ENCODE measurements around the gene PDP2. TPM values are rescaled to one million over a fixed set of nuclear protein-coding genes. Genes with fewer than 3 reads are reported as not detected.
"Not testable (repeated sequence)": the region's sequence is repeated elsewhere in the genome, so short reads cannot be mapped to it uniquely, and the experiment has no call there.

Gene PDP2
- total RNA-seq, 1 donor, result 5.4 TPM

DNA sequence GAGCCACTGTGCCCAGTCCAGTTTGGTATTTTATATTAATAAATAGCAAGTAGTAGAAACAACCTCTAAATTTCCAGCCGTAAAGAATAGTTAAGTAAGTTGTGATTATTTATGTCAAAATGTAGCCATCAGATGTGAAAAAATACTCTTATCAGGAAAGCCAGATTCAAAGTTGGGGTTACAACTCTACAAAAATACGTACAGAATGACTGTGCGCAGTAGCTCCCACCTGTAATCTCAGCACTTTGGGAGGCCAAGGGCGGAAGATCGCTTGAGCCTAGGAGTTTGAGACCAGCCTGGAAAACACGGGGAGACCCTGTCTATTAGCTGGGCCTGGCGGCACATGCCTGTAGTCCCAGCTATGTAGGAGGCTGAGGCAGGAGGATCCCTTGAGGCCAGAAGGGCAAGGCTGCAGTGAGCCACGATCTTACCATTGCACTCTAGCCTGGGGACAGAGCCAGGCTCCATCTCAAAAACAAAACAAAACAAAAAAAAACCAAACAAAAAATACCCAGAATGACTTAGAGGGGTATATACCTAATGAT is 1.7 kb downstream of the PDP2 start:
- DNase-seq (ENCODE audit: low read depth in 2 of 3, low spot score in 2 of 3), result no peak

DNA sequence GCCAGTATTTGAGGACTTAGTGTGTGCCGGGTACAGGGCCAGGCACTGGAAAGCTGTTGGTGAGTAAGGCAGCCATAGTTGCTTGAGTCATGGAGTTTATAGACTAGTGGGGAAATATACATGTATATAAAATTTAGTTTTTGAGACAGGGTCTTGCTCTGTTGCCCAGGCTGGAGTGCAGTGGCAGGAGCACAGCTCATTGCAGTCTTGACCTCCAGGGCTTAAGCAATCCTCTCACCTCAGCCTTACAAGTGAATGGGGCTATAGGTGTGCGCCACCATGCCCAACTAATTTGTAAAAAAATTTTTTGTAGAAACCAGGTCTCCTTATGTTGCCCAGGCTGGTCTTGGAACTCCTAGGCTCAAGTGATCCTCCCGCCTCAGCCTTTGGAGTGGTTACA is 2.4 kb downstream of the PDP2 start:
- no peak for DNase-seq (ENCODE audit: low read depth in 2 of 3, low spot score in 2 of 3)

GRCh38 chr16:66885491-66885890 is 5.2 kb downstream of the PDP2 start:
- no peak for DNase-seq (ENCODE audit: low read depth in 2 of 3, low spot score in 2 of 3)

GRCh38 chr16:66886321-66886720 is 6.0 kb downstream of the PDP2 start:
- no peak for DNase-seq (ENCODE audit: low read depth in 2 of 3, low spot score in 2 of 3)

DNA sequence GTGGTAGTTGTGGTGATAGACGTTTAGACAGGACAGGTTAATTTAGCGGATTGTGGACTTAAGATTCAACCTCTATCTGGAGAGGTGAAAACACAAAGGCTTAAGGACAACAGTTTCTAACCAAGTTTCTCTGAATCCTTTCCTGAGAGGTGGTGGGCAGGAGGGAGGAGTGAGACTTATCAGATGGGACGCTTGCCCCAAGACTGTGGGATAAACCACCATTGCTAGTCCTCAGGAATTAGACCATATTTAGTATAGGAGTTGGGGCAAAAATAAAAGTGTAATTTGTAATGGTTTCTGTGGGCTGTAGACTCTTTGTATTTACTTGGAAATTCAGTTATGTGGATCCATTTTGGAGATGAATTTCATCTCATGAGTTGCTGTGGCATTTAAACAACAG is 6.6 kb downstream of the PDP2 start:
- no peak for DNase-seq (ENCODE audit: low read depth in 2 of 3, low spot score in 2 of 3)

GRCh38 chr16:66888647-66889615 is 8.6 kb downstream of the PDP2 start:
- DNase-seq (ENCODE audit: low read depth in 2 of 3, low spot score in 2 of 3), result no peak

DNA sequence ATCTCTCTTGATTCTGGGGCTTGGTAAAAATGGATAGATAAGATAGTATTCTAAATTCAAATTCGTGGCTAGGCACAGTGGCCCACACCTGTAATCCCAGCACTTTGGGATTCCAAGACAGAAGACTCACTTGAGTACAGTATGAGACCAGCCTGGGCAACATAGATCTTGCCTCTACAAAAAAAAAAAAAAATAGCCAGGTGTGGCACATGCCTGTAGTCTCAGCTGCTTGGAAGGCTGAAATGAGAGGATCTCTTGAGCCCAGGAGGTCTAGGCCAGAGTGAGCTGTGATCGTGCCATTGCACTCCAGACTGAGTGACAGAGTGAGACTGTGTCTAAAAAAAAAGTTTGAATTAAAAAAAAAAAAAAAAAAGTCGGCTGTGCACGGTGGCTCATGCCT is 9.3 kb downstream of the PDP2 start:
- DNase-seq (ENCODE audit: low read depth in 2 of 3, low spot score in 2 of 3), result no peak

DNA sequence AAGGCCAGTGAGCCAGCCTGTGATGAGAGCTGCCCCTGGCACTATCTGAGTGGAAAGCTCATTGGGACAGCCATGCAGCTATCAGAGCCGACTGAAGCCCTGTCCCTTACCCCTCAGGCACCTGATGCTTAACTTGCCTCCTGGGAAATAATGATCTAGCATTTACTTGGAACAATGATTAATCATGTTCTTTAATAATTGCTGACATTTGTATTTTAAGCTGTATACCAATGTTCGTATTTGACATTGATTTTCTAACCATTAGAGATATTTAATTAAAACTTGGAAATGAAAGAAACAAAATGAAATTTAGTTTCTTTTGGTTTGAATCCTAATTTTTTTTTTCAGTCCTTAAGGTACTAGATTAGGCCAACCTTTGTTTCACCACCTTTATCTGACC is 10.5 kb downstream of the PDP2 start:
- no peak for DNase-seq (ENCODE audit: low read depth in 2 of 3, low spot score in 2 of 3)

GRCh38 chr16:66891360-66891759 is 11.0 kb downstream of the PDP2 start:
- DNase-seq (ENCODE audit: low read depth in 2 of 3, low spot score in 2 of 3), result no peak

GRCh38 chr16:66891797-66892196 is 11.5 kb downstream of the PDP2 start:
- DNase-seq (ENCODE audit: low read depth in 2 of 3, low spot score in 2 of 3), result no peak

- DNase-seq (ENCODE audit: low read depth in 2 of 3, low spot score in 2 of 3), result no peak
Observed at GRCh38 chr16:66894055-66894454, 13.7 kb downstream of the PDP2 start.

GRCh38 chr16:66894948-66895688 is 14.8 kb downstream of the PDP2 start:
- peak in 2 of 3 donors; percentile 72 to 85 for DNase-seq (ENCODE audit: low read depth in 2 of 3, low spot score in 2 of 3)

DNA sequence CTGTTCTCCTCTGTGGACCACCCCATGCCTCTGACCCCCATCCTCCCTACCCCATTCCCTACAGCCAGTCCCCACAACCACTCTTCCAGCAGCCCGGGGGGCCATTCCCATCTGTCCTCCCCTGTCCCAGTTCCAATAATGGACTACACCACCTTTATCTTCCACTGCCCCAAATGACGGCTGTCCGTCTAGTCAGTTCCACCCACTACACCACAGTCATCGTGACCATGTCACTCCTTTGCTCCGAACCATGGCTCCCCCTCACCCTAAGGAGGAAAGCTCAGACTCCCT is 15.3 kb downstream of the PDP2 start:
- DNase-seq (ENCODE audit: low read depth in 2 of 3, low spot score in 2 of 3), result no peak

DNA sequence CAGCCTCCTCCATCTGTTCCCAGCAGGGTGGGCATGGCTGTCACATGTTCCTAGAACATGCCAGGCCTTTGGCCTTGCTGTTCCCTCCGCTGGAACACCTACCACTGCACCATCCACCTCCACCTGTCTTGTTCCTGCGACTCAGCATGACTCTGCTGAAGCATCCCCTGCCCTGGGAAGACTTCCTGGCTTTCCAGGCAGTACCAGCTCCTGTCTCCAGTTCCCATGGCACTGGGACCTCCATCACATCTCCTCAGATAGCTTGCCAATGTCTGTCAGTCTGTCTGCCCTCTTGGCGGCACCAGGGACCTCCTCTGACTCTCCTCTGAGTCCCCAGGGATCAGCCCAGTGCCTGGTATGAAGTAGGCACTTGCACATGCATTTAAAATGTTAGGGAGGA is 15.7 kb downstream of the PDP2 start:
- DNase-seq (ENCODE audit: low read depth in 2 of 3, low spot score in 2 of 3), result no peak

GRCh38 chr16:66896682-66897081 is 16.4 kb downstream of the PDP2 start:
- DNase-seq (ENCODE audit: low read depth in 2 of 3, low spot score in 2 of 3), result not testable (repeated sequence)

DNA sequence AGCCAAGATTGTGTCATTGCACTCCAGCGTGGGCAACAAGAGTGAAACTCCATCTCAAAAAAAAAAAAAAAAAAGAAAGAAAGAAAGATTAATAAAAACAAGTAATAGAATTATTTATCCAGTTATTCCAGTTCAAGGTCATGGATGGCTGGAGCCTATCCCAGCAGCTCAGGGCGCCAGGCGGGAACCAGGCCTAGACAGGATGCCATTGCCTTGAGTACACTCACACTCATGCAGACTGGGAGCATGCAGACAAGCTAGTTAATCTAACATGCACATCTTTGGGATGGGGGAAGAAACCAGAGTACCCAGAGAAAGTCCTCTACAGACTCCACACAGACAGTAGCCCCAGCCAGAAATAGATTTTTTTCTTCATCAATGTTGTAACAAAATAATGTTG is 17.9 kb downstream of the PDP2 start:
- no peak for DNase-seq (ENCODE audit: low read depth in 2 of 3, low spot score in 2 of 3)

GRCh38 chr16:66898933-66899309 is 18.6 kb downstream of the PDP2 start:
- no peak for DNase-seq (ENCODE audit: low read depth in 2 of 3, low spot score in 2 of 3)

- DNase-seq (ENCODE audit: low read depth in 2 of 3, low spot score in 2 of 3), result no peak
Observed at GRCh38 chr16:66899310-66899944, 19.1 kb downstream of the PDP2 start.

GRCh38 chr16:66899945-66900710 is 19.8 kb downstream of the PDP2 start:
- peak in 2 of 3 donors; percentile 54 to 69 for DNase-seq (ENCODE audit: low read depth in 2 of 3, low spot score in 2 of 3)

DNA sequence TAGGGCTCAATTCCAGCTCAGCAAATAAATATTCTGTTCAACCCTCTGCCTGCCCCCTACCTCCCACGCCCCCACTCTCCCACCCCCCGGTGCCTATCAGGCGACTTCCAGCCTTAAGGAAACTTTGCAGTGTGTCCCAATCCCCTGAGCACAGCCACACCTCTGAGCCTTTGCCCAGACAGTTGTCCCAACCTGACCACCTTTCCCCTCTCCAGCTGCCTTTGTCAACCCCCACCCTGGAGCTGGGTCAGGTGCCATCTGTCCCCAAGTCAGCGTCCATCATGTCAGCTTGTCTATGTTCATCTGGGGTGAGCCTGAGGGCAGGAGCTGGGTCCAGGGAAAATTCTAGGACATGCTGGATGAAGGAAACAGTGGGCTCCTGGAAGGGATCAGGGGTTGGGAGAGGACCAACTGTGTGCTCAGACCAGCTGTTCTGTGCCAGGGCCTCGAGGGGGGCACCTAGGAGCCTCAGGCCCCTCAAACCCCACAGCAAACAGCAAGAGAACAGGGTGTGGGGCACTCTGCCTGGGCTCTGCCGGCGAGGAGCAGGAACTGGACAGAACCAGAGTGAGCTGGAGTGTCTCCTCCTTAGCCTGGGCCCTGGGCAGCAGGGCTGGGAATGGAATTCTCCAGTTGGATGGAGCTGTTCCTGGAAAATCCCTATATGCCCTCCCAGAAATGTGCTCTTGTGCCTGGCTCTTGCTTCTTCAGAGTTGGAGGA is 20.6 kb downstream of the PDP2 start:
- no peak for DNase-seq (ENCODE audit: low read depth in 2 of 3, low spot score in 2 of 3)

All from hematopoietic multipotent progenitor cell (in vitro differentiated cells).